ENCODE data around the gene PML.
"Not testable (repeated sequence)": the region's sequence is repeated elsewhere in the genome, so short reads cannot be mapped to it uniquely, and the experiment has no call there.

PML gene

GRCh38 chr15:73952171-73952912, 42.2 kb upstream of the PML start:
- DNase-seq (ENCODE audit: low read depth in 1 of 2, low spot score in 1 of 2), result no peak
- in situ Hi-C loops (cut with HindIII; ENCODE audit: low pct_unique_long_range_greater_than_20kb, low sequenced_read_pairs), result no loop called here
- TF ChIP-seq JUND (IDR thresholded peaks at IDR 0.05; ENCODE audit: low read depth), result no peak

GRCh38 chr15:73952913-73953750, 41.4 kb upstream of the PML start:
- no peak for DNase-seq (ENCODE audit: low read depth in 1 of 2, low spot score in 1 of 2)
- TF ChIP-seq JUND (IDR thresholded peaks at IDR 0.05; ENCODE audit: low read depth), result no peak
- in situ Hi-C loops (cut with HindIII; ENCODE audit: low pct_unique_long_range_greater_than_20kb, low sequenced_read_pairs), result no loop called here

- no peak for DNase-seq (ENCODE audit: low read depth in 1 of 2, low spot score in 1 of 2)
- TF ChIP-seq JUND (IDR thresholded peaks at IDR 0.05; ENCODE audit: low read depth), result no peak
- in situ Hi-C loops (cut with HindIII; ENCODE audit: low pct_unique_long_range_greater_than_20kb, low sequenced_read_pairs), result no loop called here
Observed at GRCh38 chr15:73954188-73955145, 40.0 kb upstream of the PML start.

DNA sequence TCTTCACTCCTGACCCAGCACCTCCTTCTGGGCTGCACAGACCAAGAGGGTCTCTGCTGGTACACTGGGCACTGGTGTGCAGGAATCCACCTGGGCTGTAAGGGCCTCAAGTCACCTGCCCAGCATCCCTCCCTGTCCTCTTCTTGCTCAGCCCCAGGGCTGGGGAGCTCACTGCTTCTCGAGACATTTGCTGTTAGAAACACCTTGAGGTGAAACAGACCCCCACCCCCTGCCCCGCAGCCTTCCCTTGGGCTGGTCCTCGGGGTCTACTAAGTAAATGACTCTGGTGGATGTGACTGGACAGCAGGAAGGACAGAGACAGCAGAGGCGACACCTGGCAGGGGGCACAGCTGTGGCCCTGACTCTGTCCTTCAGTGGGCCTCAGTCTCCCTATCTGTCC, 39.2 kb upstream of the PML start:
- DNase-seq (ENCODE audit: low read depth in 1 of 2, low spot score in 1 of 2), result no peak
- no peak for TF ChIP-seq JUND (IDR thresholded peaks at IDR 0.05; ENCODE audit: low read depth)
- in situ Hi-C loops (cut with HindIII; ENCODE audit: low pct_unique_long_range_greater_than_20kb, low sequenced_read_pairs), result no loop called here

DNA sequence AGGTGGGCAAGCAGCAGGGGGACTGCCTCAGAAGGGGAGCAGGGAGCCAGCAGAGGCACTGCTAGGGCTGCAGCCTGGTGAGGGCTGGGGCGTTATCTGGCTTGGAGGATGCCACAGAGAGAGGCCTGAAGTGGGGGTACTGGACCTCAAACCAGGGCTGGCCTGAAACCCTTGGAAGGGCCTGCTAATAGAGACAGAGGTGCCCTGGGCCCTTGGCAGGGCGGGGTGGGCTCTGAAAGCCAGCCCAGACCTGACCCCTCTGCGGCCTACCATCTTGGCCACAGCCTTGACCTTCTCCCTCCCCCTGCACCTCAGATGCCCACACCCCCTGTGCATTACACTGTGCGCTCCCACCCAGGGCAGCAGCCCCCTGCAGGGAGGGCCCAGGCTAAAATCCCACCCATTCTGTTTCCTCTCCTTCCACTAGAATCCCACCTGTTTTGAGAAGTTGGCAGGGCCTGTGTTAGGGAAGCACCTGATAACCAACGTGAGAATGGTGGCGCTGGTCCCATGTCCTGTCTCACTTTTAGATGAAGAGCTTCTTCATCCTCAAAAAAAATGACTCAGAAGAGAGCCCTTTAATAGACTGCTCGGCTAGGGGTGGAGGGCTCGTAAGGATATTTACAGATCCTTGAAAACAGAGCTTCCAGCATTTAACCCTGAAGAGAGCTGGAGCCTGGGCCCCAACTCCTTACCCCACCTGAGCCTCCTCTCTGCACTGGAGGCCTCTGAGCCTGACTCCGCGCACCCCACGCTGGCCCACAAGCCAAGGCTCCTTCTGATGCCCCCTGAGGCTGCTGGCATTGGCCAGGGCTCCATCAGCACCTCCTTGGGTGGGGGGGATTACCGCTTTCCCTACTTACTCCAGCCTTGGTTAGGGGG, 38.4 kb upstream of the PML start:
- no peak for TF ChIP-seq JUND (IDR thresholded peaks at IDR 0.05; ENCODE audit: low read depth)
- in situ Hi-C loops (cut with HindIII; ENCODE audit: low pct_unique_long_range_greater_than_20kb, low sequenced_read_pairs), result no loop called here
- no peak for DNase-seq (ENCODE audit: low read depth in 1 of 2, low spot score in 1 of 2)

DNA sequence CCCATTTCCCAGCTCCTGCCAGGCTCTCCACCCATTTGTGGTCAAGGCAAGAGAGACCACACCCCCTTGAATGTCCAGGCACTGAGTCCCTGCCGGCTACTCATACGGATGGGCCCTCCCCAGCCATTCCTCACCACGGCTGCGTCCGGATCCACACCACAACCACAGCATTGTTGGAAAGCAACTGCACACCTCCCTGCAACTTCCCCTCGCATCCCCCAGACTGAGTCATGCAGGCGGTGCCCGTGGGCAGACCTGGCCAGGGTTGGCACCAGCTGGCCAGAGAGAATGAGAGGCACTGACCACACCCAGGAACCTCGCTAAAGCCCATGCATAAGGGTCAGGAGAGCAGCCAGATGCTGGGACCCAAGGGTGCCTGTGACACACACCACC, 37.8 kb upstream of the PML start:
- no peak for TF ChIP-seq JUND (IDR thresholded peaks at IDR 0.05; ENCODE audit: low read depth)
- no peak for DNase-seq (ENCODE audit: low read depth in 1 of 2, low spot score in 1 of 2)
- in situ Hi-C loops (cut with HindIII; ENCODE audit: low pct_unique_long_range_greater_than_20kb, low sequenced_read_pairs), result no loop called here

GRCh38 chr15:73957276-73957675, 37.2 kb upstream of the PML start:
- no peak for TF ChIP-seq JUND (IDR thresholded peaks at IDR 0.05; ENCODE audit: low read depth)
- DNase-seq (ENCODE audit: low read depth in 1 of 2, low spot score in 1 of 2), result no peak
- in situ Hi-C loops (cut with HindIII; ENCODE audit: low pct_unique_long_range_greater_than_20kb, low sequenced_read_pairs), result no loop called here

GRCh38 chr15:73957785-73958184, 36.7 kb upstream of the PML start:
- in situ Hi-C loops (cut with HindIII; ENCODE audit: low pct_unique_long_range_greater_than_20kb, low sequenced_read_pairs), result no loop called here
- DNase-seq (ENCODE audit: low read depth in 1 of 2, low spot score in 1 of 2), result no peak
- no peak for TF ChIP-seq JUND (IDR thresholded peaks at IDR 0.05; ENCODE audit: low read depth)

GRCh38 chr15:73959012-73959581, 35.4 kb upstream of the PML start:
- no peak for DNase-seq (ENCODE audit: low read depth in 1 of 2, low spot score in 1 of 2)
- in situ Hi-C loops (cut with HindIII; ENCODE audit: low pct_unique_long_range_greater_than_20kb, low sequenced_read_pairs), result no loop called here
- no peak for TF ChIP-seq JUND (IDR thresholded peaks at IDR 0.05; ENCODE audit: low read depth)

DNA sequence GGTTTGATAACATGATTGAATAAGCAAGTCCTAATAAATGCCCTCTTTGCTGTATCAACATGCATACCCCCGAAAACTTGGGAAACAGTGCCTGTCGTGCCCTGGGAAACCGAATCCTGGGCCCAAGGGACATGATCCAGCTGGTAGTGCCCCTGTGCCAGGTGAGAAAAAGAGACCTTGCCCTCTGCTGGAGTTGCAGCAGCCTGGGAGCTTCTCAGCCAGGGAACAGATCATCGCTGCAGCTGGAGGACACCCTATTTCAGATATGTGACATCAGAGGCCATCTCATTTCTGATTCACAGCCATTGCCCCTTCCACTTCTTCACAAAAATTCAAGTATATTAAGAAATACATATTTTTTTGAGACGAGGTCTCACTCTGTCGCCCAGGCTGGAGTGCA, 34.7 kb upstream of the PML start:
- DNase-seq (ENCODE audit: low read depth in 1 of 2, low spot score in 1 of 2), result no peak
- no peak for TF ChIP-seq JUND (IDR thresholded peaks at IDR 0.05; ENCODE audit: low read depth)
- in situ Hi-C loops (cut with HindIII; ENCODE audit: low pct_unique_long_range_greater_than_20kb, low sequenced_read_pairs), result no loop called here

DNA sequence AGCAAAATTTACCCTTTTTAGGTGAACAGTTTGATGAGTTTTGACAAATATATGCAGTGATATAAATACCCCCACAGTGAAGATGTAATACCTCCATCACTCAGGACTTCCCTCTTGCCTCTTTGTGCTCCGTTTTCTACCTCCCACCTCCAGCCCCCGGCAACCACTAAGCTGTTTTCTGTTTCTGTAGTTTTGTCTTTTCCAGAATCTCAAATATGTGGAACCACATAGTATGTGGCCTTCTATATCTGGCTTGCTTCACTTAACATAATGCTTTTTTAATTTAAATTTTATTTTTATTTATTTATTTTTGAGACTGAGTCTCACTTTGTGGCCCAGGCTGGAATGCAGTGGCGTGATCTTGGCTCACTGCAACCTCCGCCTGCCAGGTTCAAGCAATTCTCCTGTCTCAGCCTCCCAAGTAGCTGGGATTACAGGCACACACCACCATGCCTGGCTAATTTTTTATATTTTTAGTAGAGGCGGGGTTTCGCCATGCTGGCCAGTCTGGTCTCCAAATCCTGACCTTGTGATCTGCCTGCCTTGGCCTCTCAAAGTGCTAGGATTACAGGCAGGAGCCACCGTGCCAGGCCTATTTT, 33.9 kb upstream of the PML start:
- in situ Hi-C loops (cut with HindIII; ENCODE audit: low pct_unique_long_range_greater_than_20kb, low sequenced_read_pairs); DNase-seq (ENCODE audit: low read depth in 1 of 2, low spot score in 1 of 2): not testable (repeated sequence)

Data from T47D (cell line).